CD14-positive monocyte (primary cell): ENCODE results near the gene EIF4E1B. TPM values are rescaled to one million over a fixed set of nuclear protein-coding genes. Genes with fewer than 3 reads are reported as not detected.

Experiments
- DNase-seq, 3 donors: peaks; one replicate each; pipeline ENCODE4 v3.0.0-alpha.2; 2011 to 2022
- H2AFZ ChIP-seq: 2 replicates; pipeline ENCODE4 v1.6.0; 2012; ENCODE audit warnings: mild to moderate bottlenecking, low read depth, low read length, inconsistent platforms; ENCODE audit not compliant: insufficient read depth, poor library complexity, severe bottlenecking
- H3K27ac ChIP-seq, 2 donors: 1 replicate in 1 of 2; 2 replicates in 1 of 2; pipeline ENCODE4 v1.5.1; 2012 to 2013; ENCODE audit warnings: low read length in 2 of 2, control low read depth in 1 of 2, inconsistent platforms in 1 of 2, low read depth in 1 of 2, mild to moderate bottlenecking in 1 of 2
- H3K27me3 ChIP-seq, 2 donors: one replicate each; pipeline versions ENCODE4 v1.6.0 to v1.6.1; 2011 to 2013; ENCODE audit warnings: low read length in 2 of 2; ENCODE audit not compliant: control insufficient read depth in 2 of 2, insufficient read depth in 2 of 2
- H3K36me3 ChIP-seq, 2 donors: replicated peaks in 1 of 2; 1 replicate in 1 of 2; 2 replicates in 1 of 2; pipeline versions ENCODE4 v1.5.1 to v1.6.1; 2012 to 2013; ENCODE audit warnings: low read length in 2 of 2, control low read depth in 1 of 2, inconsistent platforms in 1 of 2, mild to moderate bottlenecking in 1 of 2; ENCODE audit not compliant: insufficient read depth in 2 of 2, control insufficient read depth in 1 of 2
- H3K4me1 ChIP-seq, 2 donors: 1 replicate in 1 of 2; 2 replicates in 1 of 2; pipeline versions ENCODE4 v1.5.1 to v1.6.1; 2012 to 2013; ENCODE audit warnings: low read length in 2 of 2, control low read depth in 1 of 2, inconsistent platforms in 1 of 2, mild to moderate bottlenecking in 1 of 2, moderate library complexity in 1 of 2; ENCODE audit not compliant: insufficient read depth in 2 of 2, control insufficient read depth in 1 of 2
- H3K4me2 ChIP-seq: replicated peaks from 2 replicates; pipeline ENCODE3; 2012; ENCODE audit warnings: low read length, moderate library complexity, mild to moderate bottlenecking; ENCODE audit not compliant: poor library complexity, severe bottlenecking; ENCODE audit errors: extremely low read depth
- H3K4me3 ChIP-seq, 3 experiments: fragments of 200-600 bp in 1 of 3; sonication (generic) in 1 of 3; replicated peaks in 1 of 3; 1 replicate in 2 of 3; 2 replicates in 1 of 3; pipeline ENCODE4 v1.5.1; 2011 to 2013; ENCODE audit warnings: low read length in 3 of 3, mild to moderate bottlenecking in 3 of 3, control low read depth in 2 of 3, low read depth in 2 of 3, inconsistent platforms in 1 of 3, moderate library complexity in 1 of 3
- H3K79me2 ChIP-seq: 2 replicates; pipeline ENCODE4 v1.6.0; 2012; ENCODE audit warnings: mild to moderate bottlenecking, control low read depth, inconsistent platforms, low read length, moderate library complexity; ENCODE audit not compliant: insufficient read depth
- H3K9ac ChIP-seq: 2 replicates; pipeline ENCODE4 v1.6.0; 2017; ENCODE audit warnings: low read length, mild to moderate bottlenecking; ENCODE audit not compliant: insufficient read depth, poor library complexity, severe bottlenecking
- H3K9me3 ChIP-seq, 2 donors: replicated peaks in 1 of 2; 1 replicate in 1 of 2; 2 replicates in 1 of 2; pipeline versions ENCODE4 v1.5.1 to v1.6.1; 2012 to 2013; ENCODE audit warnings: low read length in 2 of 2, control low read depth in 1 of 2; ENCODE audit not compliant: control insufficient read depth in 1 of 2, insufficient read depth in 1 of 2
- H4K20me1 ChIP-seq: 2 replicates; pipeline ENCODE4 v1.6.0; 2012; ENCODE audit warnings: mild to moderate bottlenecking, low read length, control low read depth, moderate library complexity; ENCODE audit not compliant: insufficient read depth
- H3K27ac Mint-ChIP-seq, 7 donors: one replicate each; pipeline ENCODE4 v1.8.0; 2020; ENCODE audit warnings: mild to moderate bottlenecking in 7 of 7, mixed read lengths in 7 of 7, moderate library complexity in 6 of 7, inconsistent platforms in 2 of 7
- H3K27me3 Mint-ChIP-seq, 3 donors: one replicate each; pipeline ENCODE4 v1.8.0; 2021 to 2022; ENCODE audit warnings: low read depth in 3 of 3, mild to moderate bottlenecking in 3 of 3, mixed read lengths in 3 of 3, moderate library complexity in 3 of 3, inconsistent platforms in 1 of 3
- H3K36me3 Mint-ChIP-seq, 2 donors: one replicate each; pipeline ENCODE4 v1.8.0; 2020; ENCODE audit warnings: mixed read lengths in 2 of 2, inconsistent platforms in 1 of 2, mild to moderate bottlenecking in 1 of 2
- H3K4me1 Mint-ChIP-seq: one replicate; pipeline ENCODE4 v1.8.0; 2020; ENCODE audit warnings: mild to moderate bottlenecking, mixed read lengths
- H3K4me3 Mint-ChIP-seq, 2 donors: one replicate each; pipeline ENCODE4 v1.8.0; 2020; ENCODE audit warnings: mild to moderate bottlenecking in 2 of 2, mixed read lengths in 2 of 2, moderate library complexity in 1 of 2
- H3K9me3 Mint-ChIP-seq, 7 donors: one replicate each; pipeline ENCODE4 v1.8.0; 2020 to 2022; ENCODE audit warnings: mixed read lengths in 7 of 7, mild to moderate bottlenecking in 6 of 7, moderate library complexity in 6 of 7, inconsistent platforms in 2 of 7
- WGBS: methylation state at CpG from one replicate; pipeline ENCODE4 v1.1.5; 2013; ENCODE audit warnings: missing lambda C conversion rate; ENCODE audit not compliant: insufficient coverage; 5-methylcytosine and 5-hydroxymethylcytosine counted together
- intact Hi-C, 2 donors: fragments of 100-400 bp; cut with micrococcal nuclease; formaldehyde crosslinking; loops; one replicate each; pipeline versions ENCODE4 v1.15.0 to v1.15.1; 2023
- polyA plus RNA-seq, 3 donors: library from polyadenylated mRNA; depleted of rRNA in 1 of 3; unstranded in 2 of 3; stranded (reverse) in 1 of 3; fragments of 300-500 nt in 2 of 3; fragments of >200 nt in 1 of 3; fragmentation: Illumina TruSeq in 2 of 3; gene quantifications; 1 replicate in 2 of 3; 2 replicates in 1 of 3; pipeline ENCODE4 v1.2.3, GENCODE V29; 2012 to 2021
- TF ChIP-seq, protein P1 (sequence below): fragments of 200-600 bp; IDR thresholded peaks from one replicate; pipeline ENCODE4 v1.8.0; 2022; ENCODE audit warnings: antibody characterized with exemption, mild to moderate bottlenecking

Gene EIF4E1B
- polyA plus RNA-seq, 3 donors = not detected

DNA sequence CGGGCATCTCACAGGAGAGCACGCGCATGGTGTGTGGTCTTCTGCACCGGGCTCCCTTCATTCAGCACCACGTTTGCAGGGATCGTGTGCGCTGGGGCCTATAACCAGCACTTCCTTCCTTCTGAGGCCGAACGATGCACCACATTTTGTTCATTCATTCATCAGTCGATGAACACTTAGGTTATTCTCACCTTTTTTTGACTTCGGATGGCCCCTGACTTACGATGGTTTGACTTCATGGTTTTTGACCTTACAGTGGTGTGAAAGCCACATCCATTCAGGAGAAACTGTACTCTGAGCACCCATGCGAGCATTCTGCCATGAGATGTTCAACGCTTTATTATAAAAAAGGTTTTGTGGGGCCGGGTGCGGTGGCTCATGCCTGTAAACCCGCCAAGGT is 44.3 kb downstream of the EIF4E1B start:
- H3K27ac Mint-ChIP-seq = no peak overlapping the region
- Histone ChIP-seq H3K9ac (no peak overlapping the region), H3K4me3 (no peak overlapping the region), H2AFZ (no peak overlapping the region), H3K4me1 (no peaks in the 10 kb centered on the region), H3K27me3 (peaks cover 3 to 18% of the 10 kb centered on the region in 2 donors), H3K36me3 (no peaks in the 10 kb centered on the region), H4K20me1 (no peaks in the 10 kb centered on the region), H3K79me2 (no peaks in the 10 kb centered on the region), H3K4me2 (no peak overlapping the region), H3K27ac (no peak overlapping the region), H3K9me3 (peaks cover 0 to 4% of the 10 kb centered on the region in 2 donors)
- intact Hi-C loops = no loop called here
- peaks cover 37 to 51% (median 40%) of the 10 kb centered on the region in 3 donors for H3K27me3 Mint-ChIP-seq
- no peaks in the 10 kb centered on the region for H3K36me3 Mint-ChIP-seq
- TF ChIP-seq, protein P1, sequence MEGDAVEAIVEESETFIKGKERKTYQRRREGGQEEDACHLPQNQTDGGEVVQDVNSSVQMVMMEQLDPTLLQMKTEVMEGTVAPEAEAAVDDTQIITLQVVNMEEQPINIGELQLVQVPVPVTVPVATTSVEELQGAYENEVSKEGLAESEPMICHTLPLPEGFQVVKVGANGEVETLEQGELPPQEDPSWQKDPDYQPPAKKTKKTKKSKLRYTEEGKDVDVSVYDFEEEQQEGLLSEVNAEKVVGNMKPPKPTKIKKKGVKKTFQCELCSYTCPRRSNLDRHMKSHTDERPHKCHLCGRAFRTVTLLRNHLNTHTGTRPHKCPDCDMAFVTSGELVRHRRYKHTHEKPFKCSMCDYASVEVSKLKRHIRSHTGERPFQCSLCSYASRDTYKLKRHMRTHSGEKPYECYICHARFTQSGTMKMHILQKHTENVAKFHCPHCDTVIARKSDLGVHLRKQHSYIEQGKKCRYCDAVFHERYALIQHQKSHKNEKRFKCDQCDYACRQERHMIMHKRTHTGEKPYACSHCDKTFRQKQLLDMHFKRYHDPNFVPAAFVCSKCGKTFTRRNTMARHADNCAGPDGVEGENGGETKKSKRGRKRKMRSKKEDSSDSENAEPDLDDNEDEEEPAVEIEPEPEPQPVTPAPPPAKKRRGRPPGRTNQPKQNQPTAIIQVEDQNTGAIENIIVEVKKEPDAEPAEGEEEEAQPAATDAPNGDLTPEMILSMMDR = no peak
- no peaks in the 10 kb centered on the region for H3K4me1 Mint-ChIP-seq
- DNase-seq = no peak
- H3K9me3 Mint-ChIP-seq = no peaks in the 10 kb centered on the region
- no peak overlapping the region for H3K4me3 Mint-ChIP-seq
- WGBS = 89% methylated on average over 13 of the region's 17 CpGs

DNA sequence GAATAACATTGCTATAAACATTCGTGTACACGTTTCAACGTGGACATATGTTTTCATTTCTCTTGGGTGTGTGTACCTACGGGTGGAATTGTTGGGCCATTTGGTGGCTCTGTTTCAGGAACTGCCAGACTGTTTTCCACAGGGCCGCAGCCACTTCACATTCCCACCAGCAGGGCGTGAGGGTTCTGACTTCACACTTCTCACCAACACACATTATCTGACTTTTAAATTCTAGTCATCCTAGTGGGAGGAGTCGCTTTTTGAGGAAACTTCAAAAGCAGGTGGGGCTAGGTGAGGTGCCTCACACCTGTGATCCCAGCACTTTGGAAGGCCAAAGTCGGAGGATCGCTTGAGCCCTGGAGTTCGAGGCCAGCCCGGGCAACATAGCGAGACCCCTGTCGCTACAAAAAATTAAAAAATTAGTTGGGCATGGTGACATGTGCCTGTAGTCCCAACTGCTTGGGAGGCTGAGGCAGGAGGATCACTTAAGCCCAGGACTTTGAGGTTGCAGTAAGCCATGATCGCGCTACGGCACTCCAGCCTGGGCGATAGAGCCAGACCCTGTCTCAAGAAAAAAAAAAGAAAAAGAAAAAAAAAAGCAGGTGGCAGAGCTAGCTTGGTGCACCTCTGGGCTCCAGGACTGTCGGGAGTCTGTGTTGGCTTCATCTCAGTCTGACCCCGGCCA is 45.3 kb downstream of the EIF4E1B start:
- Histone ChIP-seq H3K27me3 (peaks cover 5 to 28% of the 10 kb centered on the region in 2 donors), H2AFZ (no peak overlapping the region), H3K4me3 (no peak overlapping the region), H3K4me1 (no peaks in the 10 kb centered on the region), H3K79me2 (no peaks in the 10 kb centered on the region), H3K36me3 (no peaks in the 10 kb centered on the region), H3K27ac (no peak overlapping the region), H3K9me3 (peaks cover 0 to 4% of the 10 kb centered on the region in 2 donors), H4K20me1 (no peaks in the 10 kb centered on the region), H3K9ac (no peak overlapping the region), H3K4me2 (no peak overlapping the region)
- no peak for DNase-seq
- H3K27ac Mint-ChIP-seq = no peak overlapping the region
- H3K4me3 Mint-ChIP-seq = no peak overlapping the region
- 80% methylated on average over 14 of the region's 19 CpGs for WGBS
- H3K27me3 Mint-ChIP-seq = peaks cover 45 to 58% (median 47%) of the 10 kb centered on the region in 3 donors
- H3K36me3 Mint-ChIP-seq = no peaks in the 10 kb centered on the region
- TF ChIP-seq, protein P1 = no peak
- no peaks in the 10 kb centered on the region for H3K9me3 Mint-ChIP-seq
- no peaks in the 10 kb centered on the region for H3K4me1 Mint-ChIP-seq
- intact Hi-C loops = no loop called here
